WTC11 (cell line): ENCODE measurements around the gene GDPD4. TPM values are rescaled to one million over a fixed set of nuclear protein-coding genes. Genes with fewer than 3 reads are reported as not detected.
A peak's percentile ranks its signal among the peaks of the same experiment; 100 is the strongest.

Experiments used
- ATAC-seq: fragments of 200-7000 bp; cut with Tn5 transposase; 2 replicates; pipeline ENCODE4 v1.10.0; 2021; ENCODE audit warnings: mild to moderate bottlenecking, moderate library complexity
- CTCF ChIA-PET: fragments of 300-600 bp; sonication (Branson Sonifier 250); formaldehyde crosslinking; loops from one replicate; lab custom pipeline; 2021; ENCODE audit warnings: antibody characterized with exemption; lab: Charles Lee
- POLR2A ChIA-PET: fragments of 350-600 bp; sonication (Branson Sonifier 250); formaldehyde crosslinking; loops from one replicate; lab custom pipeline; 2021; ENCODE audit warnings: antibody characterized with exemption; lab: Charles Lee
- DNase-seq: peaks from one replicate; pipeline ENCODE4 v3.0.0; 2021; ENCODE audit warnings: low spot score
- H3K27ac Mint-ChIP-seq: 2 replicates; pipeline ENCODE4 v1.8.0; 2021; ENCODE audit warnings: mixed read lengths
- H3K27me3 Mint-ChIP-seq: 2 replicates; pipeline ENCODE4 v1.8.0; 2021; ENCODE audit warnings: low read depth, mild to moderate bottlenecking, moderate library complexity, mixed read lengths
- H3K36me3 Mint-ChIP-seq: 2 replicates; pipeline ENCODE4 v1.8.0; 2021; ENCODE audit warnings: mixed read lengths
- H3K4me1 Mint-ChIP-seq: 2 replicates; pipeline ENCODE4 v1.8.0; 2022; ENCODE audit warnings: mixed read lengths
- H3K4me3 Mint-ChIP-seq: 2 replicates; pipeline ENCODE4 v1.8.0; 2021; ENCODE audit warnings: mild to moderate bottlenecking, moderate library complexity, mixed read lengths
- H3K9me3 Mint-ChIP-seq: 2 replicates; pipeline ENCODE4 v1.8.0; 2021; ENCODE audit warnings: mixed read lengths
- CREM ChIP-seq: sonication (generic); formaldehyde crosslinking; IDR thresholded peaks from 2 replicates; pipeline ENCODE4 v1.8.1; 2022; ENCODE audit warnings: mild to moderate bottlenecking, missing genetic modification reagents, moderate library complexity
- ELF4 ChIP-seq: sonication (generic); formaldehyde crosslinking; IDR thresholded peaks from 2 replicates; pipeline ENCODE4 v1.8.1; 2022; ENCODE audit warnings: low read depth, mild to moderate bottlenecking, moderate library complexity, missing genetic modification reagents
- GTF2I ChIP-seq: fragments of 250-450 bp; sonication (Bioruptor Pico); conservative IDR thresholded peaks from 2 replicates; pipeline ENCODE4 v1.4.0; 2021; ENCODE audit warnings: mild to moderate bottlenecking
- IRF2 ChIP-seq: sonication (generic); formaldehyde crosslinking; IDR thresholded peaks from 2 replicates; pipeline ENCODE4 v1.8.0; 2022; ENCODE audit warnings: low read depth, missing genetic modification reagents, borderline replicate concordance
- KAT7 ChIP-seq: sonication (generic); formaldehyde crosslinking; IDR thresholded peaks from 2 replicates; pipeline ENCODE4 v1.8.1; 2023; ENCODE audit warnings: missing genetic modification reagents, mild to moderate bottlenecking, borderline replicate concordance
- MYBL2 ChIP-seq: sonication (generic); formaldehyde crosslinking; IDR thresholded peaks from 2 replicates; pipeline ENCODE4 v1.8.1; 2023; ENCODE audit warnings: mild to moderate bottlenecking, moderate library complexity, missing genetic modification reagents
- NFATC4 ChIP-seq: fragments of 250-450 bp; sonication (Bioruptor Pico); IDR thresholded peaks from 2 replicates; pipeline ENCODE4 v1.9.0; 2021; ENCODE audit warnings: mild to moderate bottlenecking
- OVOL2 ChIP-seq: fragments of 250-450 bp; sonication (Bioruptor Pico); IDR thresholded peaks from 2 replicates; pipeline ENCODE4 v1.9.0; 2021; ENCODE audit warnings: mild to moderate bottlenecking, borderline replicate concordance
- SOX15 ChIP-seq: fragments of 250-450 bp; sonication (Bioruptor Pico); IDR thresholded peaks from 2 replicates; pipeline ENCODE4 v1.9.0; 2021; ENCODE audit warnings: mild to moderate bottlenecking
- TEAD4 ChIP-seq: sonication (generic); formaldehyde crosslinking; IDR thresholded peaks from 2 replicates; pipeline ENCODE4 v1.8.0; 2022; ENCODE audit warnings: mild to moderate bottlenecking, missing genetic modification reagents
- total RNA-seq: library from RNA; stranded (reverse); gene quantifications from 3 replicates; pipeline ENCODE4 v1.2.3, GENCODE V29; 2021
- TF ChIP-seq, protein P1 (sequence below): sonication (generic); formaldehyde crosslinking; conservative IDR thresholded peaks from 2 replicates; pipeline ENCODE4 v1.8.1; 2022; ENCODE audit warnings: mild to moderate bottlenecking, missing genetic modification reagents
- TF ChIP-seq, protein P2 (sequence below): fragments of 250-450 bp; sonication (Bioruptor Pico); IDR thresholded peaks from 2 replicates; pipeline ENCODE4 v1.9.0; 2021; ENCODE audit warnings: moderate library complexity, mild to moderate bottlenecking, inconsistent platforms, borderline replicate concordance
- TF ChIP-seq, protein P3 (sequence below): sonication (generic); formaldehyde crosslinking; IDR thresholded peaks from 2 replicates; pipeline ENCODE4 v1.8.1; 2023; ENCODE audit warnings: mild to moderate bottlenecking, missing genetic modification reagents
- TF ChIP-seq, protein P4 (sequence below): sonication (generic); formaldehyde crosslinking; IDR thresholded peaks from 2 replicates; pipeline ENCODE4 v1.8.1; 2022; ENCODE audit warnings: mild to moderate bottlenecking, moderate library complexity, missing genetic modification reagents
- TF ChIP-seq, protein P5 (sequence below): sonication (generic); formaldehyde crosslinking; IDR thresholded peaks from 2 replicates; pipeline ENCODE4 v1.8.0; 2022; ENCODE audit warnings: mild to moderate bottlenecking, missing genetic modification reagents
- TF ChIP-seq, protein P6 (sequence below): sonication (generic); formaldehyde crosslinking; IDR thresholded peaks from 2 replicates; pipeline ENCODE4 v1.8.1; 2023; ENCODE audit warnings: mild to moderate bottlenecking, missing genetic modification reagents, borderline replicate concordance
- TF ChIP-seq, protein P7 (sequence below): sonication (generic); formaldehyde crosslinking; IDR thresholded peaks from 2 replicates; pipeline ENCODE4 v1.8.0; 2022; ENCODE audit warnings: mild to moderate bottlenecking, missing genetic modification reagents
- TF ChIP-seq, protein P8 (sequence below): sonication (generic); formaldehyde crosslinking; IDR thresholded peaks from 2 replicates; pipeline ENCODE4 v1.8.1; 2022; ENCODE audit warnings: mild to moderate bottlenecking, missing genetic modification reagents, moderate library complexity, borderline replicate concordance

The GDPD4 gene
- total RNA-seq, 1 experiment from 2014 or later = not detected

DNA sequence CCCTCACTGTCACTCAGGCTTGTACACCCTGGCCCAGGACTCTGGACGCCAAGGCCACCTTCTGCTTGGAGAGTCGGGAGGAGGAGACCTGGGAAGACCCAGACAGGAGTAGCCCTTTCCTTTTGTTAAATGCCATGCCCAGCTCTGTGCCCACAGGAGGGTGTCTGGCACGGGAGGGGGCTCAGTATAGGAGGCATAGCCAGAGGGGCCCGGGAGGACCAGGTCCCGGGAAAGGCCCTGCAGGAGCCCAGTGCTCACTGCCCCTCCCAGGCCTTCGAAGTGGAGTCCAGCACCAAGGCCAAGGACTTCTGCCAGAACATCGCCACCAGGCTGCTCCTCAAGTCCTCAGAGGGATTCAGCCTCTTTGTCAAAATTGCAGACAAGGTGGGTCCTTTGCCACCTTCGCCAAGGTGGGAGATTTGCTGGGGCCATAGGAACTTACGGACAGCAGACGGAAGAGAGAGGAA, 94.4 kb downstream of the GDPD4 start:
- POLR2A ChIA-PET = no interaction called here
- CTCF ChIA-PET = no interaction called here
- Mint-ChIP-seq H3K9me3 (no peaks in the 10 kb centered on the region), H3K36me3 (no peaks in the 10 kb centered on the region), H3K4me1 (peaks cover 4% of the 10 kb centered on the region; the same call in 1 of the 2 replicates), H3K4me3 (no peak overlapping the region), H3K27ac (0 out of 2 replicates have a peak overlapping the region, but pooled peaks have one; percentile 50), H3K27me3 (no peaks in the 10 kb centered on the region)
- ATAC-seq (no peak), DNase-seq (no peak)
- TF ChIP-seq GTF2I (no peak), IRF2 (CRISPR knock-in tag) (no peak), KAT7 (no peak), TEAD4 (CRISPR knock-in tag) (no peak)

DNA sequence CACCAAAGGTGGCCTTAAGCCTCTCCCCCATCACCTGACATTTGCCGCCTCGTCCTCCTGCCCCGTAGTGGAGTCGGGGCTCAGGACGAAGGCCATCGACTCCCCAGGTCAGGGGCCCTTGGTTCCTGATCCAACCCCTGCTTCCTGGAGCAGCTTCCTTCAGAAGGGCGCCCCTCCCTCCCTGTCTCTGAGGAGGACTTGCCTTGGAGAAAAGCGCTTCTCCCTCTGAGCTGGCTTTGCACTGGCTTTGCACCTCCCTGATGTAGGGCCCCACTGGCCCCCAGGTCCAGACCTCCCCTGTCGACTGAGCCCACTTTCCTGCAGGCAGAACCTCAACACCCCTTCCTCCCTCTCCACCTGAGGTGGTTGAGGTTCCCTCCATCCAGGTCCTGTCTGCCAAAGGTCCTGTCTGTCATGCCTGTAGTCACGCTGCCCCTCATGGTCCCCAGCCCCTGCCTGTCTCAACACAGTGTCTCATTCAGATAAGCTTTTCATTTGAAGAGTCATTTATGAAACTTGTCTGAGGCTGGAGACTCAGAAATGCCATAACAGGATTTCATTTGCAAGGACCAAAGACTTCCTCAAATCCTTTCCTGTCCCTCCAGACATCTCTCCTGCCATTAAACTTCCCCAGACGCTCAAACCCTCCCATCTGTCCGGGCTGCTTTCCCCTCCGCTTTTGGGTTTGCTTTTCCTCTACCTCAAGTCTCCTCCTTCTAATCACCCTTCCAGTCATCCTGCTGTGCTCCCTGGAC, 95.0 kb downstream of the GDPD4 start:
- H3K4me3 Mint-ChIP-seq = no peak overlapping the region
- ATAC-seq = no peak
- no peaks in the 10 kb centered on the region for H3K36me3 Mint-ChIP-seq
- no peaks in the 10 kb centered on the region for H3K9me3 Mint-ChIP-seq
- H3K27ac Mint-ChIP-seq = peak overlapping the region; percentile 50; the same call in 1 of the 2 replicates
- no peaks in the 10 kb centered on the region for H3K27me3 Mint-ChIP-seq
- peaks cover 4% of the 10 kb centered on the region; the same call in 1 of the 2 replicates for H3K4me1 Mint-ChIP-seq
- ChIA-PET POLR2A (no interaction called here), CTCF (interaction anchor here (1.3 kb wide), 1 partner anchor 79 kb away, joined by 3 read pairs; no protein-coding TSS in a partner anchor)
- TF ChIP-seq, protein P1, sequence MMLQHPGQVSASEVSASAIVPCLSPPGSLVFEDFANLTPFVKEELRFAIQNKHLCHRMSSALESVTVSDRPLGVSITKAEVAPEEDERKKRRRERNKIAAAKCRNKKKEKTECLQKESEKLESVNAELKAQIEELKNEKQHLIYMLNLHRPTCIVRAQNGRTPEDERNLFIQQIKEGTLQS (CRISPR knock-in tag) = no peak
- TF ChIP-seq KAT7 (no peak), NFATC4 (CRISPR knock-in tag) (no peak)
- DNase-seq = no peak

DNA sequence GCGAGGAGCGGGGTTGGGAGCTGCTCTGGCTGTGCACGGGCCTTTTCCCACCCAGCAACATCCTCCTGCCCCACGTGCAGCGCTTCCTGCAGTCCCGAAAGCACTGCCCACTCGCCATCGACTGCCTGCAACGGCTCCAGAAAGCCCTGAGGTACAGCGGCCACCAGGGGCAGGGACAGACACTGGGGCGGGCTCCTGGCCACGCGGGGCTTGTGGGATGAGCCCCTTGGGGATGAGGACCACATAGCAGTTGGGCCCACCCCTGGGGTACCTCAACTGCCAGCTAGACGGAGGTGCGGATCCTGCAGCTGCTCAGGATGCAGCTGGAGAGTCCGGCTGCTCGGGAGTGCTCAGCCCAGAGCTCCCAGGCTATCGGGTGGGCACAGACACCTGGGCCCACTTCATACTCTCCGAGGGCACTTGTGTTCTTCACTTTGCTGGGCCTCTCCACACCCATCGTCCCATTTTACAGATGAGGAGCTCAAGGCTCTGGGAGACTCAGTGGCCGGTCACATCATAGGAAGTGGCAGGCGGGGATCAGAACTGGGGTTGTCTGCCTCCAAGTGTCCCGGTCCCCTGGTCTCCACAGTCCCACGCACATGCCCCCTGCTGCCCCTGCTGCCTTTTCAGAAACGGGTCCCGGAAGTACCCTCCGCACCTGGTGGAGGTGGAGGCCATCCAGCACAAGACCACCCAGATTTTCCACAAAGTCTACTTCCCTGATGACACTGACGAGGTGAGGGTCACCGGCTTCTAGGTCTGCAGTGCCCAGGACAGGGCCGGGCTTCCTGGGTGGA, 95.8 kb downstream of the GDPD4 start:
- H3K27me3 Mint-ChIP-seq = no peaks in the 10 kb centered on the region
- H3K9me3 Mint-ChIP-seq = no peaks in the 10 kb centered on the region
- DNase-seq (peak; percentile 25), ATAC-seq (peak; percentile 29; the same call in 1 of the 2 replicates)
- H3K27ac Mint-ChIP-seq = no peak overlapping the region
- CTCF ChIA-PET = interaction anchor here (0.5 to 1.9 kb wide), 3 partner anchors 79 to 1528 kb away, joined by 3 to 7 read pairs (median 5); no protein-coding TSS in a partner anchor
- POLR2A ChIA-PET = no interaction called here
- no peak overlapping the region for H3K4me3 Mint-ChIP-seq
- no peaks in the 10 kb centered on the region for H3K36me3 Mint-ChIP-seq
- peaks cover 4% of the 10 kb centered on the region; the same call in 1 of the 2 replicates for H3K4me1 Mint-ChIP-seq
- TF ChIP-seq, protein P2, sequence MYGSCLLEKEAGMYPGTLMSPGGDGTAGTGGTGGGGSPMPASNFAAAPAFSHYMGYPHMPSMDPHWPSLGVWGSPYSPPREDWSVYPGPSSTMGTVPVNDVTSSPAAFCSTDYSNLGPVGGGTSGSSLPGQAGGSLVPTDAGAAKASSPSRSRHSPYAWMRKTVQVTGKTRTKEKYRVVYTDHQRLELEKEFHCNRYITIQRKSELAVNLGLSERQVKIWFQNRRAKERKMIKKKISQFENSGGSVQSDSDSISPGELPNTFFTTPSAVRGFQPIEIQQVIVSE (CRISPR knock-in tag) = no peak
- TF ChIP-seq, protein P3, sequence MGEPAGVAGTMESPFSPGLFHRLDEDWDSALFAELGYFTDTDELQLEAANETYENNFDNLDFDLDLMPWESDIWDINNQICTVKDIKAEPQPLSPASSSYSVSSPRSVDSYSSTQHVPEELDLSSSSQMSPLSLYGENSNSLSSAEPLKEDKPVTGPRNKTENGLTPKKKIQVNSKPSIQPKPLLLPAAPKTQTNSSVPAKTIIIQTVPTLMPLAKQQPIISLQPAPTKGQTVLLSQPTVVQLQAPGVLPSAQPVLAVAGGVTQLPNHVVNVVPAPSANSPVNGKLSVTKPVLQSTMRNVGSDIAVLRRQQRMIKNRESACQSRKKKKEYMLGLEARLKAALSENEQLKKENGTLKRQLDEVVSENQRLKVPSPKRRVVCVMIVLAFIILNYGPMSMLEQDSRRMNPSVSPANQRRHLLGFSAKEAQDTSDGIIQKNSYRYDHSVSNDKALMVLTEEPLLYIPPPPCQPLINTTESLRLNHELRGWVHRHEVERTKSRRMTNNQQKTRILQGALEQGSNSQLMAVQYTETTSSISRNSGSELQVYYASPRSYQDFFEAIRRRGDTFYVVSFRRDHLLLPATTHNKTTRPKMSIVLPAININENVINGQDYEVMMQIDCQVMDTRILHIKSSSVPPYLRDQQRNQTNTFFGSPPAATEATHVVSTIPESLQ (CRISPR knock-in tag) = no peak
- TF ChIP-seq SOX15 (no peak), CREM (no peak), OVOL2 (CRISPR knock-in tag) (no peak), MYBL2 (no peak), ELF4 (CRISPR knock-in tag) (no peak)
- TF ChIP-seq, protein P4, sequence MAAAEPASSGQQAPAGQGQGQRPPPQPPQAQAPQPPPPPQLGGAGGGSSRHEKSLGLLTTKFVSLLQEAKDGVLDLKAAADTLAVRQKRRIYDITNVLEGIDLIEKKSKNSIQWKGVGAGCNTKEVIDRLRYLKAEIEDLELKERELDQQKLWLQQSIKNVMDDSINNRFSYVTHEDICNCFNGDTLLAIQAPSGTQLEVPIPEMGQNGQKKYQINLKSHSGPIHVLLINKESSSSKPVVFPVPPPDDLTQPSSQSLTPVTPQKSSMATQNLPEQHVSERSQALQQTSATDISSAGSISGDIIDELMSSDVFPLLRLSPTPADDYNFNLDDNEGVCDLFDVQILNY (CRISPR knock-in tag) = no peak
- TF ChIP-seq, protein P5, sequence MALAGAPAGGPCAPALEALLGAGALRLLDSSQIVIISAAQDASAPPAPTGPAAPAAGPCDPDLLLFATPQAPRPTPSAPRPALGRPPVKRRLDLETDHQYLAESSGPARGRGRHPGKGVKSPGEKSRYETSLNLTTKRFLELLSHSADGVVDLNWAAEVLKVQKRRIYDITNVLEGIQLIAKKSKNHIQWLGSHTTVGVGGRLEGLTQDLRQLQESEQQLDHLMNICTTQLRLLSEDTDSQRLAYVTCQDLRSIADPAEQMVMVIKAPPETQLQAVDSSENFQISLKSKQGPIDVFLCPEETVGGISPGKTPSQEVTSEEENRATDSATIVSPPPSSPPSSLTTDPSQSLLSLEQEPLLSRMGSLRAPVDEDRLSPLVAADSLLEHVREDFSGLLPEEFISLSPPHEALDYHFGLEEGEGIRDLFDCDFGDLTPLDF (CRISPR knock-in tag) = no peak
- TF ChIP-seq, protein P6, sequence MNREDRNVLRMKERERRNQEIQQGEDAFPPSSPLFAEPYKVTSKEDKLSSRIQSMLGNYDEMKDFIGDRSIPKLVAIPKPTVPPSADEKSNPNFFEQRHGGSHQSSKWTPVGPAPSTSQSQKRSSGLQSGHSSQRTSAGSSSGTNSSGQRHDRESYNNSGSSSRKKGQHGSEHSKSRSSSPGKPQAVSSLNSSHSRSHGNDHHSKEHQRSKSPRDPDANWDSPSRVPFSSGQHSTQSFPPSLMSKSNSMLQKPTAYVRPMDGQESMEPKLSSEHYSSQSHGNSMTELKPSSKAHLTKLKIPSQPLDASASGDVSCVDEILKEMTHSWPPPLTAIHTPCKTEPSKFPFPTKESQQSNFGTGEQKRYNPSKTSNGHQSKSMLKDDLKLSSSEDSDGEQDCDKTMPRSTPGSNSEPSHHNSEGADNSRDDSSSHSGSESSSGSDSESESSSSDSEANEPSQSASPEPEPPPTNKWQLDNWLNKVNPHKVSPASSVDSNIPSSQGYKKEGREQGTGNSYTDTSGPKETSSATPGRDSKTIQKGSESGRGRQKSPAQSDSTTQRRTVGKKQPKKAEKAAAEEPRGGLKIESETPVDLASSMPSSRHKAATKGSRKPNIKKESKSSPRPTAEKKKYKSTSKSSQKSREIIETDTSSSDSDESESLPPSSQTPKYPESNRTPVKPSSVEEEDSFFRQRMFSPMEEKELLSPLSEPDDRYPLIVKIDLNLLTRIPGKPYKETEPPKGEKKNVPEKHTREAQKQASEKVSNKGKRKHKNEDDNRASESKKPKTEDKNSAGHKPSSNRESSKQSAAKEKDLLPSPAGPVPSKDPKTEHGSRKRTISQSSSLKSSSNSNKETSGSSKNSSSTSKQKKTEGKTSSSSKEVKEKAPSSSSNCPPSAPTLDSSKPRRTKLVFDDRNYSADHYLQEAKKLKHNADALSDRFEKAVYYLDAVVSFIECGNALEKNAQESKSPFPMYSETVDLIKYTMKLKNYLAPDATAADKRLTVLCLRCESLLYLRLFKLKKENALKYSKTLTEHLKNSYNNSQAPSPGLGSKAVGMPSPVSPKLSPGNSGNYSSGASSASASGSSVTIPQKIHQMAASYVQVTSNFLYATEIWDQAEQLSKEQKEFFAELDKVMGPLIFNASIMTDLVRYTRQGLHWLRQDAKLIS (CRISPR knock-in tag) = no peak
- TF ChIP-seq, protein P7, sequence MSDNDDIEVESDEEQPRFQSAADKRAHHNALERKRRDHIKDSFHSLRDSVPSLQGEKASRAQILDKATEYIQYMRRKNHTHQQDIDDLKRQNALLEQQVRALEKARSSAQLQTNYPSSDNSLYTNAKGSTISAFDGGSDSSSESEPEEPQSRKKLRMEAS (CRISPR knock-in tag) = no peak
- TF ChIP-seq, protein P8, sequence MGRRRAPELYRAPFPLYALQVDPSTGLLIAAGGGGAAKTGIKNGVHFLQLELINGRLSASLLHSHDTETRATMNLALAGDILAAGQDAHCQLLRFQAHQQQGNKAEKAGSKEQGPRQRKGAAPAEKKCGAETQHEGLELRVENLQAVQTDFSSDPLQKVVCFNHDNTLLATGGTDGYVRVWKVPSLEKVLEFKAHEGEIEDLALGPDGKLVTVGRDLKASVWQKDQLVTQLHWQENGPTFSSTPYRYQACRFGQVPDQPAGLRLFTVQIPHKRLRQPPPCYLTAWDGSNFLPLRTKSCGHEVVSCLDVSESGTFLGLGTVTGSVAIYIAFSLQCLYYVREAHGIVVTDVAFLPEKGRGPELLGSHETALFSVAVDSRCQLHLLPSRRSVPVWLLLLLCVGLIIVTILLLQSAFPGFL = no peak
